Measurements from ENCODE around the gene AATK.

AATK gene

GRCh38 chr17:81136366-81136765 is 29.7 kb downstream of the AATK start:
- peaks cover 7% of the 10 kb centered on the region for H3K27me3 ChIP-seq (ENCODE audit: control insufficient read depth, insufficient read depth, low read length)
- H3K36me3 ChIP-seq (ENCODE audit: insufficient read depth, low read length): no peaks in the 10 kb centered on the region
- no peak overlapping the region for H3K4me2 ChIP-seq (ENCODE audit: low read length)
- H3K4me1 ChIP-seq (ENCODE audit: control insufficient read depth, insufficient read depth, low read length): no peaks in the 10 kb centered on the region
- no peaks in the 10 kb centered on the region for H3K9me3 ChIP-seq (replicated peaks; ENCODE audit: low read length)
- no peak overlapping the region for H3K9ac ChIP-seq (ENCODE audit: low read depth, low read length)
- H3K4me3 ChIP-seq (ENCODE audit: low read length): no peak overlapping the region

GRCh38 chr17:81135505-81136278 is 30.3 kb downstream of the AATK start:
- no peaks in the 10 kb centered on the region for H3K4me1 ChIP-seq (ENCODE audit: control insufficient read depth, insufficient read depth, low read length)
- no peak overlapping the region for H3K9ac ChIP-seq (ENCODE audit: low read depth, low read length)
- H3K4me3 ChIP-seq (ENCODE audit: low read length): no peak overlapping the region
- no peaks in the 10 kb centered on the region for H3K36me3 ChIP-seq (ENCODE audit: insufficient read depth, low read length)
- no peak overlapping the region for H3K4me2 ChIP-seq (ENCODE audit: low read length)
- H3K9me3 ChIP-seq (replicated peaks; ENCODE audit: low read length): no peaks in the 10 kb centered on the region
- H3K27me3 ChIP-seq (ENCODE audit: control insufficient read depth, insufficient read depth, low read length): peaks cover 7% of the 10 kb centered on the region

GRCh38 chr17:81134064-81134781 is 31.8 kb downstream of the AATK start:
- no peak overlapping the region for H3K9ac ChIP-seq (ENCODE audit: low read depth, low read length)
- no peaks in the 10 kb centered on the region for H3K9me3 ChIP-seq (replicated peaks; ENCODE audit: low read length)
- no peaks in the 10 kb centered on the region for H3K4me1 ChIP-seq (ENCODE audit: control insufficient read depth, insufficient read depth, low read length)
- no peak overlapping the region for H3K4me3 ChIP-seq (ENCODE audit: low read length)
- H3K27me3 ChIP-seq (ENCODE audit: control insufficient read depth, insufficient read depth, low read length): peaks cover 7% of the 10 kb centered on the region
- no peak overlapping the region for H3K4me2 ChIP-seq (ENCODE audit: low read length)
- no peaks in the 10 kb centered on the region for H3K36me3 ChIP-seq (ENCODE audit: insufficient read depth, low read length)

- Histone ChIP-seq H3K4me1 (ENCODE audit: control insufficient read depth, insufficient read depth, low read length) (no peaks in the 10 kb centered on the region), H3K9me3 (replicated peaks; ENCODE audit: low read length) (no peaks in the 10 kb centered on the region), H3K9ac (ENCODE audit: low read depth, low read length) (no peak overlapping the region), H3K27me3 (ENCODE audit: control insufficient read depth, insufficient read depth, low read length) (peaks cover 7% of the 10 kb centered on the region), H3K4me3 (ENCODE audit: low read length) (no peak overlapping the region), H3K36me3 (ENCODE audit: insufficient read depth, low read length) (no peaks in the 10 kb centered on the region), H3K4me2 (ENCODE audit: low read length) (no peak overlapping the region)
Measured at GRCh38 chr17:81132770-81133723, 33.0 kb downstream of the AATK start.

- peaks cover 7% of the 10 kb centered on the region for H3K27me3 ChIP-seq (ENCODE audit: control insufficient read depth, insufficient read depth, low read length)
- no peaks in the 10 kb centered on the region for H3K9me3 ChIP-seq (replicated peaks; ENCODE audit: low read length)
- no peaks in the 10 kb centered on the region for H3K36me3 ChIP-seq (ENCODE audit: insufficient read depth, low read length)
- H3K4me1 ChIP-seq (ENCODE audit: control insufficient read depth, insufficient read depth, low read length): no peaks in the 10 kb centered on the region
- no peak overlapping the region for H3K4me3 ChIP-seq (ENCODE audit: low read length)
- no peak overlapping the region for H3K9ac ChIP-seq (ENCODE audit: low read depth, low read length)
- no peak overlapping the region for H3K4me2 ChIP-seq (ENCODE audit: low read length)
Measured at GRCh38 chr17:81132197-81132540, 33.9 kb downstream of the AATK start.

- no peak overlapping the region for H3K4me2 ChIP-seq (ENCODE audit: low read length)
- H3K9me3 ChIP-seq (replicated peaks; ENCODE audit: low read length): no peaks in the 10 kb centered on the region
- no peak overlapping the region for H3K9ac ChIP-seq (ENCODE audit: low read depth, low read length)
- H3K27me3 ChIP-seq (ENCODE audit: control insufficient read depth, insufficient read depth, low read length): peaks cover 7% of the 10 kb centered on the region
- H3K36me3 ChIP-seq (ENCODE audit: insufficient read depth, low read length): no peaks in the 10 kb centered on the region
- H3K4me1 ChIP-seq (ENCODE audit: control insufficient read depth, insufficient read depth, low read length): no peaks in the 10 kb centered on the region
- no peak overlapping the region for H3K4me3 ChIP-seq (ENCODE audit: low read length)
Measured at GRCh38 chr17:81131486-81132196, 34.4 kb downstream of the AATK start.

GRCh38 chr17:81130385-81131361 is 35.3 kb downstream of the AATK start:
- Histone ChIP-seq H3K9ac (ENCODE audit: low read depth, low read length) (no peak overlapping the region), H3K9me3 (replicated peaks; ENCODE audit: low read length) (no peaks in the 10 kb centered on the region), H3K36me3 (ENCODE audit: insufficient read depth, low read length) (no peaks in the 10 kb centered on the region), H3K4me3 (ENCODE audit: low read length) (no peak overlapping the region), H3K27me3 (ENCODE audit: control insufficient read depth, insufficient read depth, low read length) (peaks cover 4% of the 10 kb centered on the region), H3K4me2 (ENCODE audit: low read length) (no peak overlapping the region), H3K4me1 (ENCODE audit: control insufficient read depth, insufficient read depth, low read length) (peaks cover 6% of the 10 kb centered on the region)

GRCh38 chr17:81129711-81130367 is 36.2 kb downstream of the AATK start:
- Histone ChIP-seq H3K9me3 (replicated peaks; ENCODE audit: low read length) (no peaks in the 10 kb centered on the region), H3K4me2 (ENCODE audit: low read length) (no peak overlapping the region), H3K9ac (ENCODE audit: low read depth, low read length) (no peak overlapping the region), H3K4me3 (ENCODE audit: low read length) (no peak overlapping the region), H3K27me3 (ENCODE audit: control insufficient read depth, insufficient read depth, low read length) (no peaks in the 10 kb centered on the region), H3K4me1 (ENCODE audit: control insufficient read depth, insufficient read depth, low read length) (peaks cover 11% of the 10 kb centered on the region), H3K36me3 (ENCODE audit: insufficient read depth, low read length) (no peaks in the 10 kb centered on the region)

- Histone ChIP-seq H3K4me2 (ENCODE audit: low read length) (no peak overlapping the region), H3K4me3 (ENCODE audit: low read length) (no peak overlapping the region), H3K9me3 (replicated peaks; ENCODE audit: low read length) (no peaks in the 10 kb centered on the region), H3K36me3 (ENCODE audit: insufficient read depth, low read length) (no peaks in the 10 kb centered on the region), H3K9ac (ENCODE audit: low read depth, low read length) (no peak overlapping the region), H3K4me1 (ENCODE audit: control insufficient read depth, insufficient read depth, low read length) (peaks cover 11% of the 10 kb centered on the region), H3K27me3 (ENCODE audit: control insufficient read depth, insufficient read depth, low read length) (no peaks in the 10 kb centered on the region)
Measured at GRCh38 chr17:81129289-81129688, 36.7 kb downstream of the AATK start.

GRCh38 chr17:81128774-81129173 is 37.2 kb downstream of the AATK start:
- Histone ChIP-seq H3K27me3 (ENCODE audit: control insufficient read depth, insufficient read depth, low read length) (no peaks in the 10 kb centered on the region), H3K4me1 (ENCODE audit: control insufficient read depth, insufficient read depth, low read length) (peaks cover 11% of the 10 kb centered on the region), H3K4me3 (ENCODE audit: low read length) (no peak overlapping the region), H3K9ac (ENCODE audit: low read depth, low read length) (no peak overlapping the region), H3K4me2 (ENCODE audit: low read length) (no peak overlapping the region), H3K36me3 (ENCODE audit: insufficient read depth, low read length) (no peaks in the 10 kb centered on the region), H3K9me3 (replicated peaks; ENCODE audit: low read length) (no peaks in the 10 kb centered on the region)
